GM19468 (cell line): ENCODE measurements around the gene PIKFYVE.
"Not testable (repeated sequence)": the region's sequence is repeated elsewhere in the genome, so short reads cannot be mapped to it uniquely, and the experiment has no call there.

Source experiments
- ATAC-seq: cut with Tn5 transposase; IDR thresholded peaks from one replicate; pipeline ENCODE4 v1.9.1; 2021; ENCODE audit warnings: mild to moderate bottlenecking, moderate library complexity, moderate number of reproducible peaks; ENCODE audit not compliant: unreplicated experiment; ENCODE audit errors: extremely low read depth

The PIKFYVE gene

GRCh38 chr2:208297961-208298360, 31.9 kb downstream of the PIKFYVE start:
- no peak for ATAC-seq

DNA sequence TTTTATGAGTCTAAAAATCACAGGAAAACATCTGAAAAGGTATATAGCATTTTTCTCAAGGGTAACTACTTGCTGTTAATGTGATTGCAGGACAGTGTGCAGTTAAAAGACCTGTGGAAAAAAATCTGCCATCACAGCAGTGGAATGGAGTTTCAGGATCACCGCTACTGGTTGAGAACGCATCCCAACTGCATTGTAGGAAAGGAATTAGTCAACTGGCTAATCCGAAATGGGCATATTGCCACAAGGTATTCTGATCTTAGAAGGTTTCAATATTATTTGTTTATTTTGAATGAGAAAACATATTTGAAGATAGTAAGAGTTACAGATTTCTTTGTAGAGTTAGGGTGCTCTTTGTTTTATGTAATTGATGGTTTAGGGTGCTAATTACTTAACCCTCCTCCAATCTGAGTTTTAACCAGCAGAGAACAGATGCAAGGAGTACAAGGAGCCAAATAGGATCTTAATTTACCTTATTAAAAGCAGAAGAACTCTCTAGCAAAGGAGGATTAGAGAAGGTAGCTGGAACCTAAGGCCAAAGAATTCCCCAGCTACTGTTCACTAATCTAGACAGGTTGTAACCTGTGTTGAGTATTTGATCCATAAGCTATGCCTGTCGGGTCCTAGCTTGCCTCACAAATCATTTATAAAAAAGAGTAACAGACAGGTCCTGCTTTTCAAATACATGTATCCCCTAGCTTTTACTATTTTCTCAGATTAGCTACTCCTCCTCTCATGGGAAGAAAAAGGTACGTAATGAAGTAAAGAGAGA, 35.0 kb downstream of the PIKFYVE start:
- ATAC-seq: no peak

DNA sequence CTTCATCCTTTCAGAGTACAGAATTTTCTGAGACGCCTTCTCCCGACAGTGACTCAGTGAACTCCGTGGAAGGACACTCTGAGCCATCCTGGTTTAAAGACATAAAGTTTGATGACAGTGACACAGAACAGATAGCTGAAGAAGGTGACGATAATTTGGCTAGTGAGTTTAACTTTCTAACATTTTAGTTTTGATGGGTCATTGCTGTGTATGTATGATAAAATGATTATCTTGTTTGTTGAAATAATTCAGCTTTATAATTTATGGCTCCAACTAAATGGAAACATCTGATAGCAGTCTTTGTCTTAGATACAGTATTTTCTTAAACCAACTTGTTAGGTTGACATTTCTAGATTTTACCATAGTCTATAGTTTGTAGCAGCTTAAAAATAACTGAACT, 38.1 kb downstream of the PIKFYVE start:
- ATAC-seq: no peak

DNA sequence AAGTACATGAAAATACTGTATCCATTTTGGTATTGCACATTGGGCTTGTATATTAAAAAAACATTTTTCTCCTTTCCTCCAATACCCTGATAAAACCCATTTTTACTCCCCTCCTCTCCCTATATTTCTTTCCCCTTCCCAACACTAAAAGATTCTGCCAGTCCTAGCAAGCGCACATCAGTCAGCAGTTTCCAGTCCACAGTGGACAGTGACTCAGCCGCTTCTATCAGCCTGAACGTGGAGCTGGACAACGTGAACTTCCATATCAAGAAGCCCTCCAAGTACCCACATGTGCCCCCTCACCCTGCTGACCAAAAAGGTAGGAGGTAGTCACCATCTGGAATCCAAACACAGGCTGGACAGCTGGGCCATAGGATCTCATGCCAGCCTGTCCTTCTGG, 38.6 kb downstream of the PIKFYVE start:
- ATAC-seq: no peak

DNA sequence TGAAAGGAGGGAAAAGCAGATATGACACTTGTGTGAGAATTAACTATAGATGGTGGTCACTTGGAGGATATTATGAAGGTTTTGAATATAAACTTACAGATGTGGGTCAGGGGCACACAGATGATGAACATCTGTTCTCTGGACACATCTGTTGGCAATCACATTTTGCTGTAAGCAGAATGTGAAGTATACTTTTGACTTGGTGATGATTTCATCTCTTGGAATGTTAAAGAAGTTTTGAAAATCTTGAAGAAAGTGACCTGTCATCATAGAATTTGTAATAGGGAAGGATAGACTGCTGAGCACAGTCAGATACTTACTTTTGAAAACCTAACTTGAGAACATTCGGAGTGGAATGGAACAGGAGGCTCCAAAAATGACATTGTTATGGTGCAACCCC, 40.2 kb downstream of the PIKFYVE start:
- ATAC-seq: no peak

DNA sequence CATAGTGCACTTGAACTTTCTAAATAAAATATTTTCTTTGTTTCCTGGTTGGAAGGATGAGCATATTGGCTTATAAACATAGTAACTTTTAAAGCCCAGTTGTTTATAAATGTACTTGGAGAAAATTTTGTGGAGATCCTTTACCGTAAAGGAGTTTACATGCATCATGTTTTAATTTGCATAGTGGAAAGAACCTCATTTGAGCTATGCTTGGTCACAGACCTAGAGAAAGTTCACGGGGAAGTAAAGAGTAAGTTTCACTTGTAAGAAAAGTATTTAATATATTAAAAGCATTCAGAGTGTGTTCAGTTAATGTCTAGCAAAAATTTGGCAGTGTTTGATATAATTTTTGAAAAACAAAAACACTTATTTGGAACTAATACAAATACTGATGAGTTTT, 45.3 kb downstream of the PIKFYVE start:
- peak; percentile 60 for ATAC-seq

- ATAC-seq: peak; percentile 31
Measured at GRCh38 chr2:208311954-208312353, 45.9 kb downstream of the PIKFYVE start.

GRCh38 chr2:208315081-208315788, 49.2 kb downstream of the PIKFYVE start:
- peak; percentile 42 for ATAC-seq

DNA sequence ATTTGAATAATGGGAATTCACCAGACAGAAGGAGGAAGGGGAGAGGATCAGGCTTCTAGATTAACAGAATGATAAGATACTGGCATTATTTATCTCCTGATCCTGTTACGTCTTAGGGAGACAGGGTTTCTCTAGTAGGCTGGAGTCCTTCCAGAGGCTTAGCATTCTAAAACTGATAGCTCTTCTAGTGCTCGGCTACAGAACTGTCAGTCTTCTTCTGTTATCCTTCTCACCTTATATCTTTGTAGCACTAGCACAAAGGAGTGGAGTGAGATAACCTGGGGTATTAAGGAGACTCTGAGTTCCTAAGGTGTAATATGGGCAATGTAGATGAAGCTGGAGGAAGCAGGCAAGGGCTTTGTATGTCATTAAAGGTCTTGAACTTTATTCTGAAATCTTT, 52.1 kb downstream of the PIKFYVE start:
- no peak for ATAC-seq

- peak; percentile 15 for ATAC-seq
Measured at GRCh38 chr2:208319391-208319790, 53.3 kb downstream of the PIKFYVE start.

DNA sequence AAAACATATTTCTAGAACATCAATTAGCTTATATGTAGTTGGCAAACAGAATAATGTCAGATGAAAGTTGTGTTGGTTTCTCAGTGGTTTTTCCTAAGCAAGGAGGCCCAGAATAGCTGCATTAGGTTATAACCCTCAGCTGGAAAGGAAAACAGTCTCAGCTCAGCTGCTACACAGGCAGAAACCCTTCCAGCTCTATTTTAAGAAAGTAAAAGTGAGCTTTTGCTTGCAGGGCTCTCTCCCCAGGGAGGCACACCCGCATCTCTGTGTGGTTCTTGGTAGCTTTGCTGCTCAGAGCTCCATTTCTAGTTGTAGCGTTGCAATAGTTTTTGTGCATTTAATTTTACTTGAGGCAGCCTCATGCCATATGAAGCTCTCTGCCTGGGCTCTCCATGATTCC, 54.6 kb downstream of the PIKFYVE start:
- ATAC-seq: peak; percentile 69

DNA sequence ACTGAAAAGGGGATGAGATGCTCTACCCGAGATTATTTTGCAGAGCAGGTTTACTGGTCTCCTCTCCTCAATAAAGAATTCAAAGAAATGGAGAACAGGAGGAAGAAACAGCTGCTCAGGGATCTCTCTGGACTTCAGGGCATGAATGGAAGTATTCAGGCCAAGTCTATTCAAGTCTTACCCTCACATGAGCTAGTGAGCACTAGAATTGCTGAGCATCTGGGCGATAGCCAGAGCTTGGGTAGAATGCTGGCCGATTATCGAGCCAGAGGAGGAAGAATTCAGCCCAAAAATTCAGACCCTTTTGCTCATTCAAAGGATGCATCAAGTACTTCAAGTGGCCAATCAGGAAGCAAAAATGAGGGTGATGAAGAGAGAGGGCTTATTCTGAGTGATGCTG, 60.0 kb downstream of the PIKFYVE start:
- ATAC-seq: no peak

- no peak for ATAC-seq
Measured at GRCh38 chr2:208329485-208329884, 63.4 kb downstream of the PIKFYVE start.

DNA sequence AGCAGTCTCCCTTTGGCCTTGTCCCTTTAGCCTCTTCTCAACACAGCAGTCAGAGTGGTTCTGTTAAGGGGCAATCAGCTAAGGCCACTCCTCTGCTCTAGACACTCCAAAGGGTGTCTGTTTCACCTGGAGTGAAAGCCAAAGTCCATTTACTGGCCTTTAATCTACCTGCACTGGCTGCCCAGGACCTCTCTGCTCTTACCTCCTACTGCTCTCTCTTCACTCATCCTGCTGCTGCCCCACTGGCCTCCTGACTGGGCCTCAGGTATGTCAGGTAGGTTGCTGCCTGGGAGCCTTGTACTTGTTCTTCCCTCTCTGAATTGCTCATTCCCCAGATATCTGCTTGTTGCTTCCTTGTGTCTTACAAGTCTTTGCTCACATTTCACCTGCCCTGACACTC, 68.2 kb downstream of the PIKFYVE start:
- ATAC-seq: no peak

- no peak for ATAC-seq
Measured at GRCh38 chr2:208346756-208347155, 80.7 kb downstream of the PIKFYVE start.

- no peak for ATAC-seq
Measured at GRCh38 chr2:208350610-208351009, 84.6 kb downstream of the PIKFYVE start.

DNA sequence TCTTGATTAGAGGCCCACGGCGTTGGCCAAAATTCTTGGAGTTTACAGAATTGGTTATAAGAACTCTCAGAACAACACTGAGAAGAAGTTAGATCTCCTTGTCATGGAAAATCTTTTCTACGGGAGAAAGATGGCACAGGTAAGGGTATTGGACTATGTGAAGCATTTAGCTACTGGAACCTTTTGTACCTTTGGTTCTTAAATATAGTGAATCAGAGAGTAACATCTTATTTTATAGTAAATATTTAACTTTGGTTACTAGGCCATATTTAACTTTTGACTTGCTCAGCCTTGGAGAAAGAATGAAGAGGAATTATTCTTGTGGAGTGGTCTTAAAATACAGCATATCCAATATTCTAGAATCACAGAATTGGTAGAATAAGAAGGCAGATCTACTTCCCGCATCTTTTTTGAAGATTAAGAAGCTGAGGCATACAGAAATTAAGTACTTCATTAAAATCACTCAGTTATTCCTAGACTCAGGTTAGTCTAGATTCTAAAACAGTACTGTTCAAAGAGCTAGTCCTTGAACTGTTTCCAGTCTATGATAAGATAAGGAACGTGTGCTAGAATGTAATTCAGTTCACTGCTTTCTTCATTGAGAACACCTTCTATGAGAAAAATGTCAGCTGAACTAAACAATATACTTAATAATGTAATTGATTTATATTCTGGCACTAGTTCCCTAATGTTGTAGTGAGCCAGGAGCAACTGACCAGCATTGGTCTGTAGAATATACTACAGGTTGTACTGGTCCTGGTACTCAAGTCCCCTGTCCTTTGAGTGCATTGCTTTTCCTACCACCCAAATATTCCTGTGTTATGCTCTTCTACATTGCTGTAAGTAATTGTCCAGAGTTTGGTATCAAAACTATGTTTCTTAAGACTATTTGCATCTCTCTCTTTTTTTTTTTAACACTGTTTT, 86.9 kb downstream of the PIKFYVE start:
- ATAC-seq: no peak

DNA sequence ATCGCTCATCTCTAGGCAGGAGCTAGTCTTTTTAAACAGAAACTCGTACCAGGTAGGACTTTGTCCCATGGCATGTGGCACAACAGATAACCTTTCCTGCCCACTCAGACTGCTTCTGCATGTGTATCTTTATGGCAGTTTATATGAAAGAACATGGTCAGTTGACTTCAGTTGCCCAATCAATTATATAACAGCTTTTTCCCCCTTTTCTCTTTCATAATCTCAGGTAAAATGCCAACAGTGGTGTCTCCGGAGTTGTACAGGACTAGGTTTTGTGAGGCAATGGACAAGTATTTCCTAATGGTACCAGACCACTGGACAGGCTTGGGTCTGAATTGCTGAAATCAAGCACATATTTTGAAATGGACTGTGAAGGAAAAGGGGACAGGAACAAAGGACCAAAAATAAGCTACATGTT, 88.9 kb downstream of the PIKFYVE start:
- no peak for ATAC-seq

DNA sequence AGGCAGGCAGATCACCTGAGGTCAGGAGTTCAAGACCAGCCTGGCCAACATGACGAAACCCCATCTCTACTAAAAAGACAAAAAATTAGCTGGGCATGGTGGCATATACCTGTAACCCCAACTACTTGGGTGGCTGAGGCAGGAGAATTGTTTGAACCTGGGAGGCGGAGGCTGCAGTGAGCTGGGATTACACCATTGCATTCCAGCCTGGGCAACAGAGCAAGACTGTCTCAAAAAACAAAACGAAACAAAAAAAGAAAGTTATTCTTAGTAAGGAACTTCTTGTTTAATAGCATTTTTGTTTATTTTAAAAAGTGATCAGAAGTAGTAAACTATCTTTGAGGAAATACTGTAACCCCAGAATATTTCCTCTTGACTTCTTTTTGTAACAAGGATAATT, 90.4 kb downstream of the PIKFYVE start:
- ATAC-seq: not testable (repeated sequence)

- ATAC-seq: no peak
Measured at GRCh38 chr2:208356846-208357574, 91.0 kb downstream of the PIKFYVE start.
